Measurements from ENCODE around the gene EVI5L. TPM values are rescaled to one million over a fixed set of nuclear protein-coding genes. Genes with fewer than 3 reads are reported as not detected.

Gene EVI5L
- total RNA-seq, 1 donor from 2014 or later = 22.9 TPM

GRCh38 chr19:7862413-7862951, 32.5 kb downstream of the EVI5L start:
- peak; percentile 35 for DNase-seq
- H3K27me3 ChIP-seq (ENCODE audit: low read depth) = peaks cover 52% of the 10 kb centered on the region
- no peaks in the 10 kb centered on the region for H3K9me3 ChIP-seq (replicated peaks)
- peaks cover 8% of the 10 kb centered on the region for H3K36me3 ChIP-seq
- H3K4me3 ChIP-seq = peak overlapping the region; percentile 44
- TF ChIP-seq, protein P1, sequence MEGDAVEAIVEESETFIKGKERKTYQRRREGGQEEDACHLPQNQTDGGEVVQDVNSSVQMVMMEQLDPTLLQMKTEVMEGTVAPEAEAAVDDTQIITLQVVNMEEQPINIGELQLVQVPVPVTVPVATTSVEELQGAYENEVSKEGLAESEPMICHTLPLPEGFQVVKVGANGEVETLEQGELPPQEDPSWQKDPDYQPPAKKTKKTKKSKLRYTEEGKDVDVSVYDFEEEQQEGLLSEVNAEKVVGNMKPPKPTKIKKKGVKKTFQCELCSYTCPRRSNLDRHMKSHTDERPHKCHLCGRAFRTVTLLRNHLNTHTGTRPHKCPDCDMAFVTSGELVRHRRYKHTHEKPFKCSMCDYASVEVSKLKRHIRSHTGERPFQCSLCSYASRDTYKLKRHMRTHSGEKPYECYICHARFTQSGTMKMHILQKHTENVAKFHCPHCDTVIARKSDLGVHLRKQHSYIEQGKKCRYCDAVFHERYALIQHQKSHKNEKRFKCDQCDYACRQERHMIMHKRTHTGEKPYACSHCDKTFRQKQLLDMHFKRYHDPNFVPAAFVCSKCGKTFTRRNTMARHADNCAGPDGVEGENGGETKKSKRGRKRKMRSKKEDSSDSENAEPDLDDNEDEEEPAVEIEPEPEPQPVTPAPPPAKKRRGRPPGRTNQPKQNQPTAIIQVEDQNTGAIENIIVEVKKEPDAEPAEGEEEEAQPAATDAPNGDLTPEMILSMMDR (IDR thresholded peaks at IDR 0.05; ENCODE audit: borderline replicate concordance) = no peak
- H3K4me1 ChIP-seq = peaks cover 22% of the 10 kb centered on the region
- intact Hi-C loops (cut with micrococcal nuclease) = no loop called here
- H3K27ac ChIP-seq (replicated peaks) = no peak overlapping the region

DNA sequence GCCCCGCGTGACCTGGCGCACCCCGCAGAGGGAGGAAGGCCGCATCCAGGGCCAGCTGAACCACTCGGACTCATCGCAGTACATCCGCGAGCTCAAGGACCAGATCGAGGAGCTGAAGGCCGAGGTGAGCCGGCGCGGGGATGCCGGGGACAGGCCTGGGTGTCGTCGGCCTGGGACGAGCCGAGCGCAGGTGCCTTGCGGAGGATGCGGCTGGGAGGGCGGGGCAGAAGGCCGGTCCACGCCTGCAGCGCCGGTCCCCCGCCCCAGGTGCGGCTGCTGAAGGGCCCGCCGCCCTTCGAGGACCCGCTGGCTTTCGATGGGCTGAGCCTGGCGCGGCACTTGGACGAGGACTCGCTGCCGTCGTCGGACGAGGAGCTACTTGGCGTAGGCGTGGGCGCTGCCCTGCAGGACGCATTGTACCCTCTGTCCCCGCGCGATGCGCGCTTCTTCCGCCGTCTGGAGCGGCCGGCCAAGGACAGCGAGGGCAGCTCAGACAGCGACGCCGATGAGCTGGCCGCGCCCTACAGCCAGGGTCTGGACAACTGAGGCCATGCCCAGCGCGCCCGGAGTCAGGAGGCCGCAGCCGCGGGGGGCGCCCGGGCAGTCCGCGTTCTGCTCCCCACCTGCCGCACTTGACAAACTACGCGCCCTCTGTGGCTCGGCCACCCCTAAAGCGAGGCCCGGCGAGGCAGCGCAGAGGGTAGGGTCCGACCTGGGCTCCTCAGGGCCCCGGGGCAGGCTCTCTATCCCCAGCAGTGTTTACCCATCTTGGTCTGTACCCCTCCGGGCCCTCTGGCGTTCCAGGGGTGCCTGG, 33.3 kb downstream of the EVI5L start:
- H3K27me3 ChIP-seq (ENCODE audit: low read depth) = peaks cover 61% of the 10 kb centered on the region
- DNase-seq = no peak
- TF ChIP-seq, protein P1 (IDR thresholded peaks at IDR 0.05; ENCODE audit: borderline replicate concordance) = no peak

GRCh38 chr19:7863971-7864689, 34.1 kb downstream of the EVI5L start:
- intact Hi-C loops (cut with micrococcal nuclease) = no loop called here
- Histone ChIP-seq H3K27ac (replicated peaks) (no peak overlapping the region), H3K9me3 (replicated peaks) (no peaks in the 10 kb centered on the region), H3K36me3 (no peaks in the 10 kb centered on the region), H3K4me3 (no peak overlapping the region), H3K27me3 (ENCODE audit: low read depth) (peaks cover 66% of the 10 kb centered on the region), H3K4me1 (peaks cover 35% of the 10 kb centered on the region)
- no peak for DNase-seq
- TF ChIP-seq, protein P1 (IDR thresholded peaks at IDR 0.05; ENCODE audit: borderline replicate concordance) = no peak

More for the DNA sequence above, 33.3 kb downstream of the EVI5L start:
- Histone ChIP-seq H3K4me3 (no peak overlapping the region), H3K4me1 (peaks cover 27% of the 10 kb centered on the region), H3K27ac (replicated peaks) (no peak overlapping the region), H3K36me3 (peaks cover 6% of the 10 kb centered on the region), H3K9me3 (replicated peaks) (no peaks in the 10 kb centered on the region)
- intact Hi-C loops (cut with micrococcal nuclease) = no loop called here

DNA sequence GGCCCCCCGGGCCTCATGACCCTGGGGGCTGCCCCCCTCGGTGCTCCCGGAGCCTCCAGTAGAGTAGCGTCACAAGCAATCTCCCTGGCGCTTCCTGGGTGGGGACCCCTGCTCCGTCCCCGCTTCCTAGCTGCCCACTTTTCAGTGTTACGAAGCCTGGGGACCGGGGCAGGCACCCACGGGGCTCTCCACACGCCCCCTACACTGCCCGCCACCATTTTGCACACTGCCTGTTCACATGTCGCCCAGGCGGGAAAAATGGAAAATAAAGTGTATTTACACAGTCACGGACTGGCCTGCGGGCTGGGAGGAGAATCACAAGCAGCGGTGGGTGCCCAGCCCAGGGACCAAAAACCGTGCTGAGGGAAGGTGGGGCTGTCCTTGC, 34.7 kb downstream of the EVI5L start:
- intact Hi-C loops (cut with micrococcal nuclease) = no loop called here
- no peak for DNase-seq
- TF ChIP-seq, protein P1 (IDR thresholded peaks at IDR 0.05; ENCODE audit: borderline replicate concordance) = no peak
- Histone ChIP-seq H3K27me3 (ENCODE audit: low read depth) (peaks cover 70% of the 10 kb centered on the region), H3K27ac (replicated peaks) (no peak overlapping the region), H3K4me3 (no peak overlapping the region), H3K9me3 (replicated peaks) (no peaks in the 10 kb centered on the region), H3K36me3 (no peaks in the 10 kb centered on the region), H3K4me1 (peaks cover 40% of the 10 kb centered on the region)

GRCh38 chr19:7865262-7865911, 35.4 kb downstream of the EVI5L start:
- TF ChIP-seq, protein P1 (IDR thresholded peaks at IDR 0.05; ENCODE audit: borderline replicate concordance) = no peak
- Histone ChIP-seq H3K27me3 (ENCODE audit: low read depth) (peaks cover 70% of the 10 kb centered on the region), H3K4me3 (no peak overlapping the region), H3K9me3 (replicated peaks) (no peaks in the 10 kb centered on the region), H3K4me1 (peaks cover 42% of the 10 kb centered on the region), H3K27ac (replicated peaks) (no peak overlapping the region), H3K36me3 (no peaks in the 10 kb centered on the region)
- intact Hi-C loops (cut with micrococcal nuclease) = no loop called here
- no peak for DNase-seq
